TTC549 (cell line): ENCODE results near the gene LMOD1.
"Not testable (repeated sequence)": the region's sequence is repeated elsewhere in the genome, so short reads cannot be mapped to it uniquely, and the experiment has no call there.

Source experiments
- FAIRE-seq: peaks from 2 replicates; lab custom pipeline; 2012; peaks lifted over from hg19 to GRCh38; lab: Jason Lieb, UNC

The LMOD1 gene

GRCh38 chr1:201859424-201859823 is 86.9 kb downstream of the LMOD1 start:
- FAIRE-seq, result no peak

DNA sequence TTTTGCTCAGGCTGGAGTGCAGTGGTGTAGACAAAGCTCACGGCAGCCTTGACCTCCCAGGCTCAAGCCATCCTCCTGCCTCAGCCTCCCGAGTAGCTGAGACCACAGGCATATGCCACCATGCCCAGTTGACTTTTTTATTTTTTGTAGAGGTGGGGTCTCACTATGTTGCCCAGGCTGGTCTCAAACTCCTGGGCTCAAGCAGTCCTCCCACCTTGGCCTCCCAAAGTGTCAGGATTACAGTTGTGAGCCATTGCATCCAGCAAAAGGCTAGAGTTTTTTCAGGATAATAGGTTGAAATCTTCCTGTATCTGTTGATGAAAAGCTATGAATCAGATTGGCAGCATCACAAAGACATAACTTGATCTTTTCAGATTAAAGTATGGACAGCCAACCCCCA is 89.6 kb downstream of the LMOD1 start:
- FAIRE-seq, result not testable (repeated sequence)

DNA sequence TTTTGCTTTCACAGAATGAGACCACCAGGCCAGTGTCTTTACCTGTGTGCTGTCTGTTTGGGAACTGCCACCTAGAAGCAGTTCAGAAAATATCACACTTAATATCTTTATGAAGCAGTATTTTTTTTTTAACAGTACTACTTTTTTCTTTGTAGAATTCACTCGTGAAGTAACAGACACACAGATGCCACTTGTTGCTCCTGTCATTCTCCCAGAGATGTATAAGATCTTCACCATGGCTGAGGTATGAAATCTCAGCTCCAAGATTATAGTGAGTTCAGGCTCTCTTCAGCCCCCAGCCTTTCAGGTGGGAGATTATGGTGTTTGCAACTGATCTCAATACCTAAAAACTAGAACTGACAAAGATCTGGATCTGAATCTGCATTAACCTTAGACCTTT is 94.4 kb downstream of the LMOD1 start:
- FAIRE-seq, result no peak

GRCh38 chr1:201850053-201850397 is 96.3 kb downstream of the LMOD1 start:
- FAIRE-seq, result no peak

- FAIRE-seq, result no peak
Observed at GRCh38 chr1:201849372-201850052, 96.8 kb downstream of the LMOD1 start.

- FAIRE-seq, result no peak
Observed at GRCh38 chr1:201848230-201848629, 98.1 kb downstream of the LMOD1 start.

DNA sequence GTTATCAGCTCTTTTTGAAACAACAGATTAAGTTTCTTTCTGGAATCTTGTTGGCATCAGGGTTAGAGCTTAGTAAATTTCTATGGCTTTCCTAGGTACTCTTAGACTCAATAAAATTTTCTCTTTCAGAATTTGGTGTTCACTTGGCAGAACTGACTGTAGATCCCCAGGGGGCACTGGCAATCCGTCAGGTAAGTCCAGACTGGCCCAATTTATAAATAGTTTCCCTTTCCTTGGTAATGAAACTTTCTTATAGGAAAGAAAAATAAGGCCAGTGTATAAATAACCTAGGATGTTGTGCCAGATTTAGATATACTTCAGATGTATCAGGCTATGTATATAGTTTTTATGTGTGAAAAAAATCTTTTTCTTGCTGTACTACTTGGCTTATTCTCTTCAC is 99.2 kb downstream of the LMOD1 start:
- no peak for FAIRE-seq
